Measurements from ENCODE around the gene MAFB. TPM values are rescaled to one million over a fixed set of nuclear protein-coding genes. Genes with fewer than 3 reads are reported as not detected.

MAFB gene
- total RNA-seq, 1 experiment from 2014 or later: 0.22 TPM

- ATAC-seq (no peak), DNase-seq (ENCODE audit: low read depth, low spot score) (no peak)
- H3K9ac ChIP-seq (ENCODE audit: low read length): no peak overlapping the region
- no peaks in the 10 kb centered on the region for H3K27me3 ChIP-seq (ENCODE audit: insufficient read depth, low read length)
- no peaks in the 10 kb centered on the region for H4K20me1 ChIP-seq (ENCODE audit: insufficient read depth)
- POLR2A ChIA-PET: no interaction called here
- no peaks in the 10 kb centered on the region for H3K36me3 ChIP-seq (ENCODE audit: control insufficient read depth in 1 of 2, insufficient read depth in 2 of 2, low read length in 2 of 2)
- H3K27ac ChIP-seq (ENCODE audit: low read depth, low read length): no peak overlapping the region
- intact Hi-C loops (cut with micrococcal nuclease): no loop called here
- RAD21 ChIA-PET (ENCODE audit: low non-redundant PET in 1 of 2, low total read pairs in 2 of 2, uncharacterized antibody in 2 of 2, unreplicated experiment in 2 of 2): no interaction called here
- BruUV-seq (replicated peaks): no TSS peak
- H3K9me2 ChIP-seq (ENCODE audit: insufficient read depth): no peaks in the 10 kb centered on the region
- peaks cover 6 to 8% of the 10 kb centered on the region in 2 experiments; a peak in 3 of 4 replicates for H3K4me1 ChIP-seq (ENCODE audit: control insufficient read depth in 1 of 2, insufficient read depth in 2 of 2, low read length in 2 of 2)
- CTCF ChIA-PET: no interaction called here
- no peak overlapping the region for H3K4me3 ChIP-seq (replicated peaks in 1 of 2; ENCODE audit: low read depth in 1 of 2, low read length in 2 of 2)
- H3K4me2 ChIP-seq (ENCODE audit: low read length): no peak overlapping the region
- no peak for TF ChIP-seq YY1 (IDR thresholded peaks at IDR 0.05; ENCODE audit: extremely low read depth, insufficient replicate concordance, low read depth, low read length)
- no peak for TF ChIP-seq POLR2AphosphoS5 (IDR thresholded peaks at IDR 0.05; ENCODE audit: low read depth, low read length)
- TF ChIP-seq SIN3A (IDR thresholded peaks at IDR 0.05; ENCODE audit: low read depth): no peak
- no peak for TF ChIP-seq REST (IDR thresholded peaks at IDR 0.05; ENCODE audit: low read depth)
- TF ChIP-seq ZNF274 (IDR thresholded peaks at IDR 0.05; ENCODE audit: low read depth, low read length): no peak
- no peak for TF ChIP-seq SP1 (IDR thresholded peaks at IDR 0.05; ENCODE audit: low read depth)
- no peak for TF ChIP-seq CTCF (IDR thresholded peaks at IDR 0.05 in 2 of 3, conservative IDR thresholded peaks at IDR 0.05 in 1 of 3; ENCODE audit: borderline replicate concordance in 1 of 3, insufficient read depth in 1 of 3, low read depth in 2 of 3, low read length in 2 of 3)
- no peak for TF ChIP-seq TCF7L2 (IDR thresholded peaks at IDR 0.05; ENCODE audit: borderline replicate concordance, extremely low read depth, insufficient read depth, insufficient read length)
- no peak for TF ChIP-seq SRF (IDR thresholded peaks at IDR 0.05; ENCODE audit: low read depth)
- no peak for TF ChIP-seq MAX (IDR thresholded peaks at IDR 0.05)
- TF ChIP-seq JUND (IDR thresholded peaks at IDR 0.05): no peak
- no peak for TF ChIP-seq ELF1 (IDR thresholded peaks at IDR 0.05; ENCODE audit: borderline replicate concordance, low read depth)
- no peak for TF ChIP-seq EZH2 (IDR thresholded peaks at IDR 0.05)
- no peak for TF ChIP-seq POLR2A (IDR thresholded peaks at IDR 0.05; ENCODE audit: borderline replicate concordance, extremely low read depth, insufficient read depth, insufficient read length)
- TF ChIP-seq RAD21 (IDR thresholded peaks at IDR 0.05; ENCODE audit: low read depth): no peak
- H3K9me3 ChIP-seq (ENCODE audit: control insufficient read depth in 1 of 2, insufficient read depth in 1 of 2, low read depth in 1 of 2, low read length in 2 of 2): no peaks in the 10 kb centered on the region
- no peak overlapping the region for H2AFZ ChIP-seq (ENCODE audit: low read depth, low read length, poor library complexity, severe bottlenecking)
- no peaks in the 10 kb centered on the region for H3K79me2 ChIP-seq (ENCODE audit: insufficient read depth, low read length)
These were observed 24.1 kb downstream of the MAFB start for GRCh38 chr20:40664891-40665290.
